GM20431 (cell line): ENCODE results near the gene ARF5.

ENCODE experiments used
- in situ Hi-C: fragments of 300-500 bp; cut with MseI, MboI; formaldehyde crosslinking; loops from one replicate; pipeline ENCODE4 v1.15.0; 2020; ENCODE audit warnings: low sequenced_read_pairs; ENCODE audit not compliant: unreplicated experiment

Gene ARF5

GRCh38 chr7:127587663-127588018 is 570 bp upstream of the ARF5 start:
- in situ Hi-C loops: no loop called here

GRCh38 chr7:127588697-127589482 is 679 bp downstream of the ARF5 start:
- in situ Hi-C loops: no loop called here

GRCh38 chr7:127589896-127590295 is 1.7 kb downstream of the ARF5 start:
- in situ Hi-C loops: no loop called here

GRCh38 chr7:127591189-127591588 is 3.0 kb downstream of the ARF5 start:
- in situ Hi-C loops: no loop called here

- in situ Hi-C loops: no loop called here
Measured at GRCh38 chr7:127591591-127591990, 3.4 kb downstream of the ARF5 start.

- in situ Hi-C loops: no loop called here
Measured at GRCh38 chr7:127592550-127592949, 4.3 kb downstream of the ARF5 start.

GRCh38 chr7:127594490-127594889 is 6.3 kb downstream of the ARF5 start:
- in situ Hi-C loops: no loop called here

GRCh38 chr7:127595737-127596136 is 7.5 kb downstream of the ARF5 start:
- in situ Hi-C loops: no loop called here

- in situ Hi-C loops: no loop called here
Measured at GRCh38 chr7:127598318-127598717, 10.1 kb downstream of the ARF5 start.

GRCh38 chr7:127600885-127601284 is 12.7 kb downstream of the ARF5 start:
- in situ Hi-C loops: no loop called here

GRCh38 chr7:127608446-127608845 is 20.2 kb downstream of the ARF5 start:
- in situ Hi-C loops: no loop called here

GRCh38 chr7:127609297-127609696 is 21.1 kb downstream of the ARF5 start:
- in situ Hi-C loops: no loop called here

- in situ Hi-C loops: no loop called here
Measured at GRCh38 chr7:127612263-127612662, 24.1 kb downstream of the ARF5 start.

- in situ Hi-C loops: no loop called here
Measured at GRCh38 chr7:127616724-127617123, 28.5 kb downstream of the ARF5 start.

GRCh38 chr7:127618042-127618441 is 29.8 kb downstream of the ARF5 start, which contains the start of gene PAX4:
Gene PAX4, minus strand, starts transcription at chr7:127618142. Its CDS starts 2,214 bp downstream, at chr7:127615928.
- in situ Hi-C loops: no loop called here

- in situ Hi-C loops: no loop called here
Measured at GRCh38 chr7:127618775-127619174, 30.6 kb downstream of the ARF5 start.

- in situ Hi-C loops: no loop called here
Measured at GRCh38 chr7:127619681-127620405, 31.6 kb downstream of the ARF5 start.

- in situ Hi-C loops: no loop called here
Measured at GRCh38 chr7:127620406-127621233, 32.4 kb downstream of the ARF5 start.

- in situ Hi-C loops: no loop called here
Measured at GRCh38 chr7:127625331-127625730, 37.1 kb downstream of the ARF5 start.

GRCh38 chr7:127628445-127628844 is 40.2 kb downstream of the ARF5 start:
- in situ Hi-C loops: no loop called here
